Stimulated activated naive CD8-positive, alpha-beta T cell treated with anti-CD3 and anti-CD28 coated beads, Interleukin-15, Interleukin-2, amounts not matched to agents 100 ng/mL and 50 ng/mL, for 24 hours (primary cell): ENCODE data around the gene RELT.

ENCODE experiments used
- H3K27ac Mint-ChIP-seq: one replicate; pipeline ENCODE4 v1.8.0; 2021; ENCODE audit warnings: mild to moderate bottlenecking, mixed read lengths
- H3K27me3 Mint-ChIP-seq: one replicate; pipeline ENCODE4 v1.8.0; 2021; ENCODE audit warnings: mixed read lengths
- H3K36me3 Mint-ChIP-seq: one replicate; pipeline ENCODE4 v1.8.0; 2021; ENCODE audit warnings: low read depth, mixed read lengths
- H3K4me1 Mint-ChIP-seq: one replicate; pipeline ENCODE4 v1.8.0; 2021; ENCODE audit warnings: low read depth, mixed read lengths
- H3K4me3 Mint-ChIP-seq: one replicate; pipeline ENCODE4 v1.8.0; 2021; ENCODE audit warnings: mild to moderate bottlenecking, mixed read lengths
- H3K9me3 Mint-ChIP-seq: one replicate; pipeline ENCODE4 v1.8.0; 2021; ENCODE audit warnings: mixed read lengths

RELT gene

GRCh38 chr11:73380331-73380730, 4.1 kb downstream of the RELT start:
- Mint-ChIP-seq H3K27ac (no peak overlapping the region), H3K27me3 (no peaks in the 10 kb centered on the region), H3K9me3 (no peaks in the 10 kb centered on the region), H3K36me3 (peaks cover 18% of the 10 kb centered on the region), H3K4me3 (no peak overlapping the region), H3K4me1 (peaks cover 85% of the 10 kb centered on the region)

DNA sequence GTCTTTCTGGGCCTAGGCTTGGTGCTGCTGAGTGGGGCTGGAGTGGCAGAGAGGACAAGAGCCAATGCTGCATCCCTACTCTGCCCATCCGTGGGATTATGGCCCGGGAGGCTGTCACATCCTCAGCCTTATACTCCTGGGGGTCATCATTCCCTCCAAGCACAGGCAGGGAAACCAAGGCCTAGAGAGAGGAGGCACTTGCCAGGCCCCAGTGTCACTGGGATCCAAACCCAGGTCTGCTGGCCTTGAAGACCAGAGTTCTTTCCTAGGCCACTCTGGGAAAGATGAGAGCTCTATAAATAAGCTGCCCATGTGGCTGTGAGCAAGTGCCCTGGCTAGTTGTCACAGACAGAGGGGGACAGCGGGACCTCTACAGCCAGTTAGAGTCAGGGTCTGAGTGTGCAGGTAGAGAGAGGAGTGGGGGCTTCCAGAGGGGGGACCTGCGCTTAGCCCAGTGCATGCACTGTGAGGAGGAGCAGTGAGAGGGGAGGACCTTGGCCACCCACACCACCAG, 4.8 kb downstream of the RELT start:
- Mint-ChIP-seq H3K4me1 (peaks cover 85% of the 10 kb centered on the region), H3K9me3 (no peaks in the 10 kb centered on the region), H3K27ac (no peak overlapping the region), H3K4me3 (no peak overlapping the region), H3K27me3 (no peaks in the 10 kb centered on the region), H3K36me3 (peaks cover 18% of the 10 kb centered on the region)

GRCh38 chr11:73381589-73381988, 5.4 kb downstream of the RELT start:
- H3K27me3 Mint-ChIP-seq = no peaks in the 10 kb centered on the region
- peaks cover 91% of the 10 kb centered on the region for H3K4me1 Mint-ChIP-seq
- H3K36me3 Mint-ChIP-seq = peaks cover 18% of the 10 kb centered on the region
- H3K4me3 Mint-ChIP-seq = no peak overlapping the region
- H3K27ac Mint-ChIP-seq = no peak overlapping the region
- no peaks in the 10 kb centered on the region for H3K9me3 Mint-ChIP-seq

DNA sequence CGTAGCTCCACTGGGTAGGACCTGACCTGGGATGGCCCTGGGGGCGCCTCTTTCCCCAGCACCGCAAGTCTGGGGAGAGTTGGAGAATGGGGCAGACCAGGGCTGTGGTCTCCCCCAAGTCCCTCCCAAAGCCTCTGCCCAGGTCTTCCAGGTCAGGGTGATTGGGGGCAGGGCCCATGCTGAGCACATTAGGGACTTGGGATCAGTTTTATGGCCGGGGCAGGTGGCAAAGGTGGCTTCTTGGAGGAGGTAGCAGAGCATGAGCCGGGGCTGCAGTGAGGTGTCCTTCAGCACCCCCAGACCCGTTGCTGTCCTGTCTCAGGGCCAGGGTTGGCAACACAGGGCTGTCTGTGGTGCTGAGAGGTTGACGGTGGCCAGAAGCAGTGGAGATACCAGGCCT, 6.0 kb downstream of the RELT start:
- Mint-ChIP-seq H3K36me3 (peaks cover 15% of the 10 kb centered on the region), H3K27ac (peak overlapping the region; percentile 33), H3K9me3 (no peaks in the 10 kb centered on the region), H3K4me1 (peaks cover 93% of the 10 kb centered on the region), H3K4me3 (peak overlapping the region; percentile 10), H3K27me3 (no peaks in the 10 kb centered on the region)

- Mint-ChIP-seq H3K4me1 (peaks cover 95% of the 10 kb centered on the region), H3K9me3 (no peaks in the 10 kb centered on the region), H3K27ac (no peak overlapping the region), H3K27me3 (no peaks in the 10 kb centered on the region), H3K4me3 (no peak overlapping the region), H3K36me3 (peaks cover 12% of the 10 kb centered on the region)
These were observed 6.5 kb downstream of the RELT start for GRCh38 chr11:73382747-73383146.

- Mint-ChIP-seq H3K4me3 (no peak overlapping the region), H3K36me3 (peaks cover 6% of the 10 kb centered on the region), H3K4me1 (peaks cover 95% of the 10 kb centered on the region), H3K27ac (peak overlapping the region; percentile 71), H3K9me3 (no peaks in the 10 kb centered on the region), H3K27me3 (no peaks in the 10 kb centered on the region)
These were observed 7.3 kb downstream of the RELT start for GRCh38 chr11:73383249-73384124.

GRCh38 chr11:73384125-73384441, 7.9 kb downstream of the RELT start:
- Mint-ChIP-seq H3K9me3 (no peaks in the 10 kb centered on the region), H3K4me3 (no peak overlapping the region), H3K27ac (no peak overlapping the region), H3K4me1 (peaks cover 89% of the 10 kb centered on the region), H3K27me3 (no peaks in the 10 kb centered on the region), H3K36me3 (peaks cover 6% of the 10 kb centered on the region)

DNA sequence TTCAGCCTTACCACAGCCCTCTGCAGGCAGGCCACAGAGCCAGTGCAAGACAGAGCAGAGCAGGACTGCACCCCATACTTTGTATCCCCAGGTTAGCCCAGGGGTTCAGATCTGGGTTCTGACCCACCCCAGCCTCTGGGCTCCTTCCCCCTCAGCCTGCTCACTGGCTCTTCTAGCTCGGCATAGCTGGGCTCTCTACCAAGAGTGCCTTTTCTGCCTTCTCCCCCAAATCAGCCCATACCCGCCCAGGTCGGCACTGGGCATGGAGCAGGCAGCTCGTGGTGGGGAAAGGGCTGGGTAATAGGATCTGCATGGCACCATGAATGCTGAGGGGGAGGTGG, 8.3 kb downstream of the RELT start:
- H3K27me3 Mint-ChIP-seq = no peaks in the 10 kb centered on the region

DNA sequence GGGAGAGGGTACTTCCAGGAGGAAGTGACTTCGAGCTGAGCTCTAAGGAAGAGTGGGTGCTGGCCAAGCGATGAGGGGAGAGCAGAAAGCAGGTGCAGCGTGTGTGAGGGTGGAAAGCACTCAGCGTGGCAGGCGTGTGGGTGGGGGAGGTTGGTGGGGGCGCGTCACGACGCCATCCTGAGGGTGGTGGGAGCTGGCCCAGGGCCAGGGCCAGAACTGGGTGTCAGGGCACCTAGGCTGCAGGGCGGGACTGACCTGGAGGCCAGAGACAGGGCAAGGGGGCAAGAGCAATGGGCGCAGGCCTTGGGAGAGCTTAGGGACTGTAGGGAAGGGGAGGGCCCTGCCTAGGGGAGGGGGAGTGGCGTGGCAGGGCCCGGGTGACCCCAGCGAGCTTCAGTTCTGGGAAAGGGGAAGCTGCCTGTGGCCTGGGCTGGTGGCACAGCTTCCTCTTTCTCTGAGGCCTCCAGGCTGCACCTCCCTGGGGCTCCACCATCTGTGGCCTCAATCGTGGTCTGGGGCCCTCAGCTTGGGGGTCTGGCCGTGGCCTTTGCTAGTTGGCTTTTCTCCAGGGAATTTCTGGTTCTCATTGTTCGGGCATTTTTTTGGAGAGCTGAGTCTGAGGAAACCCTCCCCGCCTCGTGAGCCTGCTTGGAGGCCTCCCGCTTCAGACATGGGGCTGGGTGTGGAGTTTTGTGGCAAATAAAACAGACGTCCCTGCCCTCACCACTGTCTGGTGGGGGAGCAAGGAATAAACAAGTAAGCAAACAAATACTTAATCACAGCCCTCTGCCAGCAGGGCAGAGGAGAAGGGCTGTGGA, 8.9 kb downstream of the RELT start:
- peak overlapping the region; percentile 83 for H3K27ac Mint-ChIP-seq
- H3K4me3 Mint-ChIP-seq = peak overlapping the region; percentile 48
- peaks cover 5% of the 10 kb centered on the region for H3K36me3 Mint-ChIP-seq
- no peaks in the 10 kb centered on the region for H3K27me3 Mint-ChIP-seq
- H3K9me3 Mint-ChIP-seq = no peaks in the 10 kb centered on the region
- H3K4me1 Mint-ChIP-seq = peaks cover 82% of the 10 kb centered on the region

More for the DNA sequence above, 8.3 kb downstream of the RELT start:
- peak overlapping the region; percentile 48 for H3K4me3 Mint-ChIP-seq
- peaks cover 6% of the 10 kb centered on the region for H3K36me3 Mint-ChIP-seq
- peaks cover 87% of the 10 kb centered on the region for H3K4me1 Mint-ChIP-seq
- no peaks in the 10 kb centered on the region for H3K9me3 Mint-ChIP-seq
- peak overlapping the region; percentile 83 for H3K27ac Mint-ChIP-seq

- Mint-ChIP-seq H3K27ac (peak overlapping the region; percentile 78), H3K36me3 (peaks cover 5% of the 10 kb centered on the region), H3K27me3 (no peaks in the 10 kb centered on the region), H3K4me1 (peaks cover 72% of the 10 kb centered on the region), H3K4me3 (peak overlapping the region; percentile 48), H3K9me3 (no peaks in the 10 kb centered on the region)
These were observed 9.8 kb downstream of the RELT start for GRCh38 chr11:73386016-73386415.

DNA sequence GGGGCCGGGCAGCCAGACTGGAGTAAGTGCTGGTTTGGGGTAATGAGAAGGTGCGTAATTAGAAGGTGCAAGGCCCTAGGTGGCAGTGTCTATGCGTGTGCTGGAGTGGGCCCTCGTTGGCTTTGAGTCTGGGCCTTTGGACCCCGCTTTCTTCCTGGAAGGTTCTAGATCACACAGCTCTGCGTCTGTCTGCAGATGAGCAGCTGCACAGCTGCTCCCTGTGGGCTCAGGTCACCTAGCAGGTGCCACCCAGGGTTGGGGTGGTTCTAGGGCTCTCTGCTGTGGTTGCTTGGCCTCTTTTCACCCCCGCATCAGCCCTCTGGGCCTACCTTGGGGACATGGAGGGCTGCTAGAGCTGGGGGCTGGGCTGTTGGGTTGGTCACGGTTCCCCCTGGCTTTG, 10.3 kb downstream of the RELT start:
- no peaks in the 10 kb centered on the region for H3K27me3 Mint-ChIP-seq
- peaks cover 69% of the 10 kb centered on the region for H3K4me1 Mint-ChIP-seq
- no peak overlapping the region for H3K4me3 Mint-ChIP-seq
- no peaks in the 10 kb centered on the region for H3K9me3 Mint-ChIP-seq
- H3K36me3 Mint-ChIP-seq = peaks cover 5% of the 10 kb centered on the region
- H3K27ac Mint-ChIP-seq = no peak overlapping the region

DNA sequence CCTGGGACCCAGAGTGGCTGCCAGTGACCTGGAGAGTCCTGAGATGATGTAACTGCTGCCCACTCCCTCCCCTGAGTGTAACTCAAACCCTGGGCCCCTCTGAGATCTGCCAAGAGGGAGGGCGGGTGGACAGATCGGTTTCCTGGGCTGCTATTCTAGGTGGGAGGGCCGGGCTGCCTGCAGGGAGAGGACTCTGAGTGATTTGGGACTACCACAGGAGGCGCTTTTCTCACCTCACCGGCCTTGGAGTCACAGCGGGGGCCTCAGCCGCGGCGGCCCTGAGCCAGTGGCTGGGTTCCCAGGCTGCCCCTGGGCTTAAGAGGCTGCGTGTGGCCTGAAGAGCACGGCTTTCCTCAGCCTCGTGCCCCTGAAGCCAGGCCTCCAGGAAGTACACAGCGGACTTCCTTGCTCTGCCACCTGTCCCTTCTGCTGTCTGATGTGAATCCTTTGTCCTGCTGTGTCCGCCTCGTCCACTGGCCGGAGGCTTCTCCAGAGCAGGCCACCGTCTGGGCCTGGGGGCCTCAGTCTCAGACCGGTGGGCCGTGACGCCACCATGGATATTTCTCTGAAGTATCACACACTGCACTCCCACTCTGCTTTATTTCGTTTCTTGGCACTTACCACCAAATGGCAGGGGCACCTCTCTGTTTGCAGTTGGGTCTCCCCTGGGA, 11.5 kb downstream of the RELT start:
- no peaks in the 10 kb centered on the region for H3K27me3 Mint-ChIP-seq
- H3K27ac Mint-ChIP-seq = peak overlapping the region; percentile 24
- H3K9me3 Mint-ChIP-seq = no peaks in the 10 kb centered on the region
- H3K4me1 Mint-ChIP-seq = peaks cover 57% of the 10 kb centered on the region
- peaks cover 5% of the 10 kb centered on the region for H3K36me3 Mint-ChIP-seq
- no peak overlapping the region for H3K4me3 Mint-ChIP-seq

DNA sequence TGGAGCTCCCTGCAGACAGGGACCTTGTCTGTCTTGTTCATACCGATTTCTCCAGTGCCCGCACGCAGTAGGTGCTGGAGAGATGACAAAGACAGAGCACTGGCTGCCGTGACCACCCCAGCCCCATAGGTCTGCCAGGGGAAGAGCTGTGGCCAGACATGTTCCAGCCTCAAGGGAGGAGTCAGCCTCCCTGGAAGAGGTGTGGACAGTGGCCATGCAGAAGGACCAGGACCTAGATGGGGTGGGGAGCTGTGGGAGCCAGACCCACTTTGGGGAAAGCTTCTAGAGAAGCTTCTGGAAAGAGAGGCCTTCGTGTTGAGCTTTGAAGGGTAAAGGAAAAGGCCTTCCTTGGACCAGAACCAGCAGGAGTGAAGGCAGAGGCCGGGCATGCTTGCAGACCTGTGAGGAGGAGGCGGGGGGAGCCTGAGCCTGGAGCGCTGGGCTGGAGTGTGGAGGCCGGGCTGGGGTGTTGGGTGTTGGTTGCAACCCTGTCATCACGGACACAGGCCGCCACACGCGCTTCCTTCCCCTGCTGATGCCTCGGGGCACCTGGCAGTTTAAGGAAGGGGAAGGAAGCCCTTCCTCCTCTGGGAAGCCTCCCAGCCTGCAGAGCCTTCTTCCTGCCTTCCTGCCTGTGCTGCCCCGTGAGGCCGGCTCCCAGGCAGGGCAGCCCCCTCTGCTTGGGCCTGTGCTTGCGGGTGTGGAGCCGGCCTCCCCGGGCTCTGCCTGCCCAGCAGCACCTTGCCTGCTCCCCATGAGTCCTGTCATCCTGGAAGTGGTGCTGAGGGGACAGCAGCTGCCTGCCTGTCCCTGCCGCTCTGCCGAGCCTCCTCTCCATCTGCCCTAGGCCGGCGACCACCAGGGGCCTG, 12.3 kb downstream of the RELT start:
- H3K4me1 Mint-ChIP-seq = peaks cover 50% of the 10 kb centered on the region
- H3K4me3 Mint-ChIP-seq = no peak overlapping the region
- peaks cover 5% of the 10 kb centered on the region for H3K36me3 Mint-ChIP-seq
- no peaks in the 10 kb centered on the region for H3K9me3 Mint-ChIP-seq
- no peaks in the 10 kb centered on the region for H3K27me3 Mint-ChIP-seq
- H3K27ac Mint-ChIP-seq = peak overlapping the region; percentile 24

DNA sequence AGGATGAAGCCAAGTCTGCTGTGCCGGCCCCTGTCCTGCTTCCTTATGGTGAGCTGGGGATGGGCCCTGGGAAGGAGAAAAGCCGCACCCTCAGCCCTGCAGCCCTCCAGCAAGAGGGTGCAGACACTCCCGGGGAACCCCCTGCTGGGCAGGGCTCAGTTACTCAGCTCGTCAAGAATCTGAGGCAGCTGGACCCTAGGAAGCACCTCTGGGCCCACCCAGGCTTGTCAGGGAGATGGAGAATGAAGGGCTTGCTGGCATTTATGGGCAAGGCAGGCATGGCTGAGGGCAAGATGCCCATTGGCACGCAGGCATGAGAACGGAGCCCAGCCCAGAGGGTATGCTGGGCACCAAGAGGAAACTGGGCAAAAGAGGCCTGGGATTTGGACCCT, 12.9 kb downstream of the RELT start:
- Mint-ChIP-seq H3K36me3 (peaks cover 5% of the 10 kb centered on the region), H3K9me3 (no peaks in the 10 kb centered on the region), H3K27me3 (no peaks in the 10 kb centered on the region), H3K4me1 (peaks cover 44% of the 10 kb centered on the region), H3K27ac (no peak overlapping the region), H3K4me3 (no peak overlapping the region)
